GM19397 (cell line): ENCODE results near the gene RAD1.

ENCODE experiments used
- ATAC-seq: cut with Tn5 transposase; IDR thresholded peaks from one replicate; pipeline ENCODE4 v1.9.1; 2021; ENCODE audit warnings: mild to moderate bottlenecking, moderate library complexity; ENCODE audit not compliant: unreplicated experiment

The RAD1 gene

GRCh38 chr5:34916518-34916917, 1.2 kb upstream of the RAD1 start:
- no peak for ATAC-seq

GRCh38 chr5:34915856-34916192, 520 bp upstream of the RAD1 start:
- ATAC-seq: peak; percentile 12

- ATAC-seq: peak; percentile 7
Measured at GRCh38 chr5:34914671-34915138, 599 bp downstream of the RAD1 start.

DNA sequence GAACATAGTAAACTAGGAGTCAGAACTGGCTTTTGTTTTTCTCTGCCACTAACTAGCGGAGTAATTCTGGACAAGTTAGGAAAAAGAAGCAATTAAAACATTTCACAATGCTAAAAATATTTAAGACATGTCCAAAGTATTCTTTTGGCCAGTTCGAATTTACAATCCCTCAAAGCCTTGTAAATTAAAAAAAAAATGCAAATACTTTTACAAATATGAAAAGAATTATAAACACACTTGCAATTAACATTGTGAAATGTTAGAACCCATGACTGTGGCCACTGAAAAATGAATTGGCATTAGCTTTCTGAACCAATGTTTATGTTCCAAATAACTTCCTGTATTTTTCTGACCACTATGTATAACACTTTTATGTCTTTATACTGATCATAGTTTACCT, 2.2 kb downstream of the RAD1 start:
- ATAC-seq: no peak

- no peak for ATAC-seq
Measured at GRCh38 chr5:34905564-34905963, 9.7 kb downstream of the RAD1 start.

DNA sequence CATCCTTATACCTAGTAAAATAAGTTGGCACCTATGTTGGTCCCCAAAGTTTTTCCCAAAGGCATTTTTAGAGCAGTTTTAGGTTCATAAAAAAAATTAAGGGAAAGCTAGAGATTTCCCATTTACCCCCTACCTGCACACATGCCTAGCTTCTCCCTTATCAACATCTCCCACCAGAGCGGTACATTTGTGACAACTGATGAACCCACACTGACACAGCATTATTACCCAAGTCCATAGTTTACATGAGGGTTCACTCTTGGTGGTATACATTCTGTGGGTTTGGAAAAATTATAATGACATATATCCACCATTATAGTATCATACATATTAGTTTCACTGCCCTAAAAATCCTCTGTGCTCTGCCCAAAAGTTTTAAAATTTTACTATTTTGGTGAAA, 12.0 kb downstream of the RAD1 start:
- ATAC-seq: no peak

GRCh38 chr5:34900652-34901051, 14.7 kb downstream of the RAD1 start:
- no peak for ATAC-seq

GRCh38 chr5:34899066-34899465, 16.2 kb downstream of the RAD1 start:
- ATAC-seq: no peak

GRCh38 chr5:34898258-34898895, 16.9 kb downstream of the RAD1 start:
- peak; percentile 80 for ATAC-seq

GRCh38 chr5:34897646-34898045, 17.7 kb downstream of the RAD1 start:
- ATAC-seq: no peak

GRCh38 chr5:34895641-34896419, 19.5 kb downstream of the RAD1 start:
- ATAC-seq: no peak

- no peak for ATAC-seq
Measured at GRCh38 chr5:34894716-34895115, 20.6 kb downstream of the RAD1 start.

DNA sequence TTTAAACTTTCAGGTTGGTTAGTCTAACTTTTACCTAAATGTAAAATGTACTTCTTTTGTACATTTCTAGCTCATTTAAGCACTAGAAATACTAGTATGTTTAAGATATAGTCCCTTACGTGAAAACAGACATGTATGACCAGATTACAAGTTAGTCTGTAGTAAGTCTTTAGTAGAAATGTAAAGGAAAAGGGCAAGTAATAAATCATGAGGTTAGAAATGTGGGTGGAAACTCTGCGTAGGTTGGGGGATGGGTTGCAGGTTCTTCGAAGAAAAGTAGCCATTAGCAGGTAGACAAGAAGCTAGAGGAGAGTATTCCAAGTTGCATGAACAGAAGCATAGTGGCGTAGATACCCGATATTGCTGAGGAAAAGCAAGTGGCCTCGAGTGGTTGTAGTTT, 22.9 kb downstream of the RAD1 start:
- no peak for ATAC-seq

DNA sequence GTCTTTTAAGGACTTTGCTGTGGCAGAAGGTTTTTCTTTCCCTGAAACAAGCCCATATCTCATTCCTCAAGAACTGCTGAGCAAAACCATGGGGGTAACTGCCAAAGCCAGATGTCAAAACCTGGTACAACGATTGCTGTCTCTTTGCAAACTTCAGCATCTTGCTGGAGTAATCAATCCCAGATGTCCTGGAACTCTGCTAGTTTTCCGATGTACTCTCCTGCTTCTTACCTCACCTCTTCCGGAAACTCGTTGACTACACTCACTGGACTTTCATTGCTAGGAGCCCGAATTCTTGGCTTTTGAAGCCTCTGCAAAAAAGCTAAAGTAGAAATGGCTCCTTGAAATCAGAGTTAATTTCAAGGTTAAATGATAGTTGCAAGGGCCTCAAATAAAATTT, 23.3 kb downstream of the RAD1 start:
- no peak for ATAC-seq

DNA sequence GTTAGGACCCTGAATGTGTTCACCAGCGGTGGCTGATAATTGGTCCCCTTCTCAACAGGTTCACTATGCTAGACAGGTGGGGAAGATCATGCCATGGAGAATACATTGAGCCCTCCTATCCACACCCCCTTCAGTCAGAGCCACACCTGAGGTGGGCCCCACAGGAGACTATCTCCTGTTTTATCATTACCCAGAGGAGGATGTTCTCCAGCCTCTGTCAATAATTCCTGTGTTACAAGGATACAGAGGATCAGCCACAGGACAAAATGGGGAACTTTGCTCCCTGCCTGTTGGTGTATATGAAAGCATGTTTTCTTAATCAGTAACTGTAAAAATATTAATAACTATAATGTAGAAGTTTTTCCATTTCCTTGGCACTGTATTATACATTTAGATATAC, 25.9 kb downstream of the RAD1 start:
- no peak for ATAC-seq

DNA sequence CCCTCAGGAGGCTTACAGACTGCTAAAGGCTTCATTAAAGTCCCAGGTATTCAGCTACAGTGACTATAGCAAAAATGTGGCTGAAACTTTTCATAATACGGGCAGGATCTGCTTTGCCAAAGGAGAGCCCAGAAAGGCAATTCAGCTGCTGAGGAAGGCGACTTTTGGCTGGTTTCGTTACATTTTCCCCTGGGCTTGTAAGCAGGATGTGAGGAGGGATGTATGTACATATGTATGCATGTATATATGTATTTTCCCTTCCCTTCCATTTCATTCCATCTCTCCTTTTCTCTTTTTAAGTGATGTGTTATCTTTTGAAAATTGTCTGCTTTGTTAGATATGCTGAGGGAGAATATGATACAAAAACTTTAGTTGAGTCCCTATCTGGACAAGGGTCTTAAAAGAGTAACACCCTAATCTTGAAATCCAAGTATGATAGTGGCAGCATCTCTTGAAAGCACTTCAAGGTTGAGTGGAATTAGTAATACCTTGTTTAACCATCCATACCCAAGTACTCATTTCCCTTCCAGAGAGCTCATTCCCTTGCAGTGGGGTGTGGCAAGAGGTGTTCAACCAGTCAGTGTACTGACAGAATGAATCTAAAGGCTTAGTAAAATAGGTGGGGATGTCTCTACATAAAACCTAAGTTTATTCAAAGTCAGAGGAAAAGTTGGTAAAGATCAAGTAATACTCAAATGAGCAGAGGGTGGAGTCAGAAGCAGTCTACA, 28.7 kb downstream of the RAD1 start:
- no peak for ATAC-seq

GRCh38 chr5:34881246-34881645, 34.1 kb downstream of the RAD1 start:
- ATAC-seq: no peak

DNA sequence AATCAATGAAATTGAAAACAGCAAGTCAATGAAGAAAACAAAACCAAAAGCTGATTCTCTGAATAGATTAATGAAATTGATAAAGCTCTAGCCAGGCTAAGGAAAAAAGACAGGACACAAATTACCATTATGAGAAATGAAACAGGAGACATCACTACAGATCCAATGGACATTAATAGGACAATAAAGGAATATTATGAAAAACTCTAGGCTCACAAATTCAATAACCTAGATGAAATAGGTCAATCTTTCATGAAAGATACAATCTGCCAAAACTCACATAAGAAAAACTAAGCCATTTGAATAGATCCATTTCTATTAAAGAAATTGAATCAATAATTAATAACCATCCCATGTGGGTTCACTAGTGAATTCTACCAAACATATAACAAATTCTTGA, 39.0 kb downstream of the RAD1 start:
- no peak for ATAC-seq

GRCh38 chr5:34870382-34870781, 44.9 kb downstream of the RAD1 start:
- no peak for ATAC-seq

DNA sequence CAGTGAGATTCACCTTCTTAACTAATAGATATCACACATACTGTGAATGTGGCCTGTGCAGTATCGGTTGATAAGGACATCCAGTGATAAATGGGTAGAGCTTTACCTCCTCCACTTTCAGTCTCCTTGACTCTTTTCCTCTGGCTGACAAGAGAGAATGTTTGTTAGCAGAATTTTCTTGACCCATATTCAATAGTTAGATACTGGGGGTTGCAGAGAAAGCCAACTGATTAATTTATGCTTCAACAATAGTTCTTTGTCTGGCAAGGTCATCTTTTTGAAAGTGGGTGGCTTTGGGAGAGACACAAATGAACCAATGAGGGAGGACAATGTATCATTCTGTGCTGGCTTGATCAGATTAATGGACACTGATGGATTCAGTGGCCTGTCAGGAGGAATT, 46.0 kb downstream of the RAD1 start:
- ATAC-seq: no peak

- ATAC-seq: no peak
Measured at GRCh38 chr5:34868791-34869190, 46.5 kb downstream of the RAD1 start.

DNA sequence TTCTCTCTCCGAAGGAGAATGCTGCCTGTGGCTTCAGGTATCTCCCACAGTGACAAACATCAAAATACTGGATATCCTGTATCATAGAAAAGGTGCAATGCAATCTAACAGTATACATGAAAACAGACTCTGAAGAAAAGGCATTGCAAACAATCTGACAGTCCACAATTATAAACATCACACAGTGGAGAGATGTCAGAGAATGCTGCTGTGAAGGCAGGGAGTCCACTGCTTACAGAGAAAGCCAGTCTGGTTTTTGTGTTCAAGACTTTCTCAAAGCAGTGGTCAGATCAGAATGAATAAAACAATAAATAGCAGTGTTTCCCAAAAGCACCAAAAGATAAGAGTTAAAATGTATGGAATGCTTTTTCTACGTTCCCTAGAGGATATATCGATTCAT, 47.6 kb downstream of the RAD1 start:
- no peak for ATAC-seq
